OCI-LY3 (cell line): ENCODE measurements around the gene PPP1R1B.

Experiments used
- H2AFZ ChIP-seq: fragments of 200-600, 300-600 bp; shearing (Covaris generic); 2 replicates; pipeline ENCODE4 v1.6.0; 2014; ENCODE audit warnings: antibody characterized with exemption, low read depth, low read length
- H3K27ac ChIP-seq: fragments of 200-600, 300-600 bp; sonication (generic); 2 replicates; pipeline ENCODE4 v1.5.1; 2014; ENCODE audit warnings: mild to moderate bottlenecking, low read length, moderate library complexity, mixed read lengths
- H3K27me3 ChIP-seq: fragments of 200-600, 300-600 bp; sonication (generic); 2 replicates; pipeline ENCODE4 v1.6.1; 2014; ENCODE audit warnings: low read depth, low read length, mixed read lengths
- H3K36me3 ChIP-seq: fragments of 200-600, 300-600 bp; sonication (generic); replicated peaks from 2 replicates; pipeline ENCODE3; 2014; ENCODE audit warnings: low read depth, low read length, mixed read lengths
- H3K4me1 ChIP-seq: fragments of 300-600, 200-600 bp; sonication (generic); 2 replicates; pipeline ENCODE4 v1.6.1; 2014; ENCODE audit warnings: low read length, mixed read lengths
- H3K4me2 ChIP-seq: fragments of 200-600, 300-600 bp; sonication (generic); 2 replicates; pipeline ENCODE4 v1.6.1; 2014; ENCODE audit warnings: low read length, mixed read lengths
- H3K4me3 ChIP-seq: fragments of 300-600, 200-600 bp; sonication (generic); 2 replicates; pipeline ENCODE4 v1.5.1; 2014; ENCODE audit warnings: antibody characterized with exemption, mild to moderate bottlenecking, low read length, moderate library complexity
- H3K79me2 ChIP-seq: fragments of 300-600, 200-600 bp; shearing (Covaris generic); 2 replicates; pipeline ENCODE4 v1.6.1; 2014; ENCODE audit warnings: mild to moderate bottlenecking, low read length, mixed read lengths
- H3K9ac ChIP-seq: fragments of 300-600, 200-600 bp; shearing (Covaris generic); 2 replicates; pipeline ENCODE4 v1.6.0; 2014; ENCODE audit warnings: mild to moderate bottlenecking, low read length, moderate library complexity
- H3K9me3 ChIP-seq: fragments of 200-600, 300-600 bp; shearing (Covaris generic); 2 replicates; pipeline ENCODE4 v1.6.1; 2014; ENCODE audit warnings: low read length, mixed read lengths; ENCODE audit not compliant: insufficient read depth
- H4K20me1 ChIP-seq: fragments of 200-600, 300-600 bp; sonication (generic); 2 replicates; pipeline ENCODE4 v1.6.1; 2016; ENCODE audit warnings: low read length, mixed read lengths; ENCODE audit not compliant: insufficient read depth
- EZH2phosphoT487 ChIP-seq: fragments of 200-600 bp; shearing (Covaris generic); IDR thresholded peaks from 2 replicates; pipeline ENCODE4 v1.6.1; 2018; ENCODE audit warnings: antibody characterized with exemption, mixed run types, low read depth
- TF ChIP-seq, protein P1 (sequence below): fragments of 200-600, 300-600 bp; sonication (generic); IDR thresholded peaks from 2 replicates; pipeline ENCODE4 v1.5.1; 2014; ENCODE audit warnings: antibody characterized with exemption, low read length, low read depth

PPP1R1B gene

DNA sequence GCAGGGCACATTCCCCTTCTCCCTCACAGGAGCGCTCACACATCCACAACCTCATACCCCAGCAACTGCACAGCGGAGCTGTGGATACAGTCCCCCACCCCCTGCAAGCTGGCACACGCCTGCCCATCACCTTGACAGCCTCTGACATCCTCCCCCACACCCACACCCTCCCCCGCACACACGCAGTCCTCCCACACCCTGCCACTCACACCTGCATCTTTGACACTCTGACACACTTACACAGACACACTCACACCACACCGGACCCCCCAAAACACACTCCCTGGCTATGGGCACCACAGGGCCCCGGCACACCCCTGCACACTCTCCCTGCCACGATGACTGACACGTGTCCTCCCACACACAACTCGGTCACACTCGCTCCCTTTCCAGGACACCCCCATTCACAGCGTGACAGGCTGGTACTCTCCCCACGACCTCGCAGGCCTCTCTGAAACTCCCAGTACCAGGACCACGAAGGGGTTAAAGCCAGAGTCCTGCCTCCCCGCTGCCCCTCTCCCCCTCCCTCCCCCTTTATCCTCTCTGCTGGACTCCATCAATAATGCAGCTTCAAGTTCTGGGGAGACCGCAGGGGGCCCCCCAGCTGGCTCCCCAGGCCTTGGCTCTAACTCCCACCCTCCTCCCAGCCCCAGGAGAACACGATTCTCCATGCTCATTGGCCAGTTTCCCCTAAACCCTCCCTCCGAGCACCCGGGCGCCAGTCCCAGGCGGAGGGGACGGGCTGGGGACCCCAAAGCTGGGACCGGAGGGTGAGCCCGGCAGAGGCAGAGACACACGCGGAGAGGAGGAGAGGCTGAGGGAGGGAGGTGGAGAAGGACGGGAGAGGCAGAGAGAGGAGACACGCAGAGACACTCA, at the start of gene PPP1R1B:
Gene PPP1R1B (plus strand): TSS at position 782 of the 876 bp plus-strand sequence. CDS start 441 bp downstream, outside the sequence.
- Histone ChIP-seq H2AFZ (no peak within 1 kb of the TSS), H3K27ac (no peak within 1 kb of the TSS), H3K79me2 (no peaks in the 10 kb centered on the region), H3K4me3 (no peak within 1 kb of the TSS), H3K9ac (no peak within 1 kb of the TSS), H3K27me3 (no peaks in the 10 kb centered on the region), H3K9me3 (no peaks in the 10 kb centered on the region), H4K20me1 (no peaks in the 10 kb centered on the region), H3K4me1 (peaks cover 15% of the 10 kb centered on the region), H3K4me2 (no peak within 1 kb of the TSS), H3K36me3 (no peaks in the 10 kb centered on the region)
- TF ChIP-seq, protein P1, sequence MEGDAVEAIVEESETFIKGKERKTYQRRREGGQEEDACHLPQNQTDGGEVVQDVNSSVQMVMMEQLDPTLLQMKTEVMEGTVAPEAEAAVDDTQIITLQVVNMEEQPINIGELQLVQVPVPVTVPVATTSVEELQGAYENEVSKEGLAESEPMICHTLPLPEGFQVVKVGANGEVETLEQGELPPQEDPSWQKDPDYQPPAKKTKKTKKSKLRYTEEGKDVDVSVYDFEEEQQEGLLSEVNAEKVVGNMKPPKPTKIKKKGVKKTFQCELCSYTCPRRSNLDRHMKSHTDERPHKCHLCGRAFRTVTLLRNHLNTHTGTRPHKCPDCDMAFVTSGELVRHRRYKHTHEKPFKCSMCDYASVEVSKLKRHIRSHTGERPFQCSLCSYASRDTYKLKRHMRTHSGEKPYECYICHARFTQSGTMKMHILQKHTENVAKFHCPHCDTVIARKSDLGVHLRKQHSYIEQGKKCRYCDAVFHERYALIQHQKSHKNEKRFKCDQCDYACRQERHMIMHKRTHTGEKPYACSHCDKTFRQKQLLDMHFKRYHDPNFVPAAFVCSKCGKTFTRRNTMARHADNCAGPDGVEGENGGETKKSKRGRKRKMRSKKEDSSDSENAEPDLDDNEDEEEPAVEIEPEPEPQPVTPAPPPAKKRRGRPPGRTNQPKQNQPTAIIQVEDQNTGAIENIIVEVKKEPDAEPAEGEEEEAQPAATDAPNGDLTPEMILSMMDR: no peak
- no peak for TF ChIP-seq EZH2phosphoT487

GRCh38 chr17:39578272-39578671, 48.5 kb upstream of the PPP1R1B start:
- Histone ChIP-seq H3K27ac (no peak overlapping the region), H3K4me1 (no peaks in the 10 kb centered on the region), H3K27me3 (no peaks in the 10 kb centered on the region), H3K9ac (no peak overlapping the region), H3K36me3 (no peaks in the 10 kb centered on the region), H4K20me1 (no peaks in the 10 kb centered on the region), H2AFZ (no peak overlapping the region), H3K9me3 (no peaks in the 10 kb centered on the region), H3K79me2 (no peaks in the 10 kb centered on the region), H3K4me3 (no peak overlapping the region), H3K4me2 (no peak overlapping the region)
- TF ChIP-seq EZH2phosphoT487: no peak
- TF ChIP-seq, protein P1: no peak

DNA sequence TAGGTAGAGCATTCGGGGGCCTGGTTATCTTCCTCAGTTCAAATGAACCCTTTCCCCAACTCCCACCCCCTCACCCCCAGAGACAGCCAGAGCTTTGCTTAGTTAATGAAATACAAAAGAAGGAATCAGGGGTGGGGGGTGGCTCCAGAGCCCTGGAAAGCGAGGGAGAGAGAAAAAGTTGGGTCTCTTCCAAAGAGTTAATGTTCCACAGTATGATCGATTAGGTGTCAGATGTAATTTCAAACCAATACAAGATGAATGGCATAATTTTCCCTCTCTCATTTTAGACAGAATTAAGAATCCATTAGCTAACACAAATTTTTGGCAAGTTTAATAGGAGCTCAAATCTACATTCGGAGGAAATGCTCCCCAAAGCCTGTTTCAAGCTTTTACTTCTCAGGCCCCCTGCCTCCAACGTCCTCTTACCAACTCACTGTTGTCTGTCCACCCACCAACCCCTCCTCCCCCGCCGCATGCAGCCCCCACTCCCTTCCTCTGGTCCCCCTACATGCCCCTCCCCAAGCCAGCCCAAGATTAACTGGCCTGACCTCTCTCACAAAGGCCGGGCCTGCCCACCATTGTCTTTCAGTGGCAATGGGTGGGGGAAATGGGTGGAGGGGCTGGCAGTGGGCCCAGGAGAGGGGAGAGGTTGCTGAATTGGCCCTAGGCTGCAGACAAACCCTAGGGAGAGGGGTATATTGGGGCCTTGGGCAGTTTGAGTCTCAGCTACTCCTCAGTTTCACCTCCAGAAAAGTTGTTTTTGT, 47.3 kb upstream of the PPP1R1B start:
- TF ChIP-seq, protein P1: no peak
- no peak for TF ChIP-seq EZH2phosphoT487
- no peaks in the 10 kb centered on the region for H4K20me1 ChIP-seq
- H3K27me3 ChIP-seq: no peaks in the 10 kb centered on the region
- no peaks in the 10 kb centered on the region for H3K9me3 ChIP-seq
- no peaks in the 10 kb centered on the region for H3K4me1 ChIP-seq
- no peak overlapping the region for H3K4me3 ChIP-seq
- H2AFZ ChIP-seq: no peak overlapping the region
- H3K36me3 ChIP-seq: no peaks in the 10 kb centered on the region
- H3K9ac ChIP-seq: no peak overlapping the region
- no peaks in the 10 kb centered on the region for H3K79me2 ChIP-seq
- H3K4me2 ChIP-seq: no peak overlapping the region
- no peak overlapping the region for H3K27ac ChIP-seq

GRCh38 chr17:39580082-39580468, 46.7 kb upstream of the PPP1R1B start:
- no peaks in the 10 kb centered on the region for H3K9me3 ChIP-seq
- no peaks in the 10 kb centered on the region for H3K36me3 ChIP-seq
- no peak overlapping the region for H3K9ac ChIP-seq
- TF ChIP-seq, protein P1: no peak
- TF ChIP-seq EZH2phosphoT487: no peak
- no peak overlapping the region for H3K4me3 ChIP-seq
- no peak overlapping the region for H3K4me2 ChIP-seq
- no peaks in the 10 kb centered on the region for H3K79me2 ChIP-seq
- H2AFZ ChIP-seq: no peak overlapping the region
- H3K4me1 ChIP-seq: no peaks in the 10 kb centered on the region
- H4K20me1 ChIP-seq: no peaks in the 10 kb centered on the region
- no peak overlapping the region for H3K27ac ChIP-seq
- no peaks in the 10 kb centered on the region for H3K27me3 ChIP-seq
